A549 (cell line): Measurements from ENCODE around the gene LIMA1.

ENCODE experiments used
- CEBPB ChIP-seq, 2 experiments: fragments of >200 bp in 1 of 2; sonication (Bioruptor Twin) in 1 of 2; formaldehyde crosslinking in 1 of 2; IDR thresholded peaks; 2 replicates each; pipeline ENCODE4 v1.6.1; 2012 to 2016
- CTCF ChIP-seq: fragments of >200 bp; sonication (Bioruptor Twin); formaldehyde crosslinking; IDR thresholded peaks from 3 replicates; pipeline ENCODE4 v1.5.1; 2016
- EP300 ChIP-seq, 2 experiments: fragments of >200 bp; sonication (Bioruptor Twin); formaldehyde crosslinking; IDR thresholded peaks; 2 replicates in 1 of 2; 3 replicates in 1 of 2; pipeline ENCODE4 v1.6.1; 2016 to 2017
- MAZ ChIP-seq: fragments of 150-350 bp; IDR thresholded peaks from 2 replicates; pipeline ENCODE4 v1.6.1; 2014; ENCODE audit warnings: antibody characterized with exemption, low read depth, low read length, borderline replicate concordance
- NFE2L2 ChIP-seq: fragments of 150-350 bp; conservative IDR thresholded peaks from 2 replicates; pipeline ENCODE4 v1.6.1; 2014; ENCODE audit warnings: low read length
- RCOR1 ChIP-seq: fragments of 150-350 bp; IDR thresholded peaks from 2 replicates; pipeline ENCODE4 v1.6.1; 2014; ENCODE audit warnings: antibody characterized with exemption, low read length, low read depth
- RFX5 ChIP-seq: fragments of 450-650 bp; IDR thresholded peaks from 2 replicates; pipeline ENCODE4 v1.7.1; 2014; ENCODE audit warnings: antibody characterized with exemption, mild to moderate bottlenecking, moderate library complexity
- TFCP2L1 ChIP-seq: fragments of 250-450 bp; sonication (Bioruptor Pico); IDR thresholded peaks from 2 replicates; pipeline ENCODE4 v1.5.0; 2021; ENCODE audit warnings: mild to moderate bottlenecking
- ZC3H11A ChIP-seq: fragments of 450-650 bp; IDR thresholded peaks from 2 replicates; pipeline ENCODE4 v1.6.1; 2014; ENCODE audit warnings: antibody characterized with exemption, mild to moderate bottlenecking
- TF ChIP-seq, protein P1 (sequence below): IDR thresholded peaks from 2 replicates; pipeline ENCODE4 v1.6.1; 2012

DNA sequence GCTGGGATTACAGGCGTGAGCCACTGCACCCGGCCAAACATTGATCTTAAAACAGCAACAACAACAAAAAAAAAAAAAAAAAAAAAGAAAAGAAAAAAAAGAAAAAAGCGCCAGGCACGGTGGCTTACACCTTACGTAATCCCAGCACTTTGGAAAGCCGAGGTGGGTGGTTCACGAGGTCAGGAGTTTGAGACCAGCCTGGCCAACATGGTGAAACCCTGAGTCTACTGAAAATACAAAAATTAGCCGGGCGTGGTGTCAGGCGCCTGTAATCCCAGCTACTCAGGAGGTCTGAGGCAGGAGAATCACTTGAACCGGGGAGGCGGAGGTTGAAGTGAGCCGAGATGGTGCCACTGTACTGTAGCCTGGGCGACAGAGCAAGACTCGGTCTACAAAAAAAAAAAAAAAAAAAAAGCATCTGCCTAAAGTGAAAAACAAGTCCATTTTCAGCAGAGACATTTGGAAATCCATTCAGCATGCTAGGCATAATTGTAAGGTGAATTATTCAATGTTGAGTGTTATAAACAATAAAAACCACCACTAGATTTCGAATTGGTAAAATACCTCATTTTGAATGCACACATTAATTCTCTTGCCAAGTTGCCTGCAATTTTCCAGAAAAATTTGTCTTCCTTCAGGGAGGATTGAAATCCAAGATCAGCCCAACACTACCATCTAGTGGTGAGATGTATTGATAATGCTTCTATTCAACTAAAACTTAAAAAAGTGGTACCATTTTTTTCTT is 108.2 kb downstream of the LIMA1 start:
- TF ChIP-seq CTCF (peak; percentile 91), NFE2L2 (no peak), RFX5 (peak; percentile 63; the same call in 1 of the 2 replicates), EP300 (IDR thresholded peaks at IDR 0.05) (no peak), TFCP2L1 (no peak), ZC3H11A (no peak), CEBPB (IDR thresholded peaks at IDR 0.05) (no peak), RCOR1 (no peak), MAZ (no peak)
- TF ChIP-seq, protein P1, sequence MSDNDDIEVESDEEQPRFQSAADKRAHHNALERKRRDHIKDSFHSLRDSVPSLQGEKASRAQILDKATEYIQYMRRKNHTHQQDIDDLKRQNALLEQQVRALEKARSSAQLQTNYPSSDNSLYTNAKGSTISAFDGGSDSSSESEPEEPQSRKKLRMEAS: no peak
